GM12878 (cell line): Measurements from ENCODE around the gene UFSP2. TPM values are rescaled to one million over a fixed set of nuclear protein-coding genes. Genes with fewer than 3 reads are reported as not detected.

ENCODE experiments used
- ATAC-seq: fragments of 200-7000 bp; cut with Tn5 transposase; 3 replicates; pipeline ENCODE4 v1.9.1; 2020; ENCODE audit warnings: mild to moderate bottlenecking, moderate library complexity
- BruUV-seq: library from RNA; stranded (reverse); fragments of 400-500 nt; replicated peaks from 2 replicates; lab custom pipeline; 2021; lab: Mats Ljungman, UMichigan
- CTCF ChIA-PET: fragments of 300-600 bp; sonication (Branson Sonifier 250); formaldehyde crosslinking; extraction: SDS; loops from one replicate; lab custom pipeline; 2021; ENCODE audit warnings: inconsistent platforms; lab: Yijun Ruan, JAX
- POLR2A ChIA-PET: fragments of 350-600 bp; formaldehyde crosslinking; extraction: SDS; loops from one replicate; lab custom pipeline; 2021; ENCODE audit warnings: inconsistent platforms; lab: Charles Lee
- RAD21 ChIA-PET: fragments of 300-600 bp; sonication (Branson Sonifier 250); formaldehyde crosslinking; loops from one replicate; lab custom pipeline; 2023; ENCODE audit warnings: antibody characterized with exemption; ENCODE audit not compliant: unreplicated experiment; lab: Charles Lee
- SMC1A ChIA-PET: fragments of 300-600 bp; sonication (Branson Sonifier 250); formaldehyde crosslinking; loops from one replicate; lab custom pipeline; 2023; ENCODE audit not compliant: unreplicated experiment, uncharacterized antibody; lab: Charles Lee
- DNase-seq: peaks from one replicate; pipeline ENCODE4 v3.0.0-alpha.2; 2011; ENCODE audit warnings: low read depth, low spot score
- FAIRE-seq: peaks from 3 replicates; lab custom pipeline; 2011; peaks lifted over from hg19 to GRCh38; lab: Jason Lieb, UNC
- H2AFZ ChIP-seq: 2 replicates; pipeline ENCODE4 v1.6.0; 2011; ENCODE audit warnings: low read depth, low read length, control low read depth; ENCODE audit not compliant: control insufficient read depth
- H3K27ac ChIP-seq: 2 replicates; pipeline ENCODE4 v1.5.1; 2011; ENCODE audit warnings: control low read depth; ENCODE audit not compliant: control insufficient read depth, insufficient read depth
- H3K27me3 ChIP-seq, 2 experiments: replicated peaks in 1 of 2; 2 replicates each; pipeline versions ENCODE4 v1.6.0 to v1.6.1; 2011; ENCODE audit warnings: low read length in 1 of 2; ENCODE audit not compliant: control insufficient read depth in 2 of 2, insufficient read depth in 2 of 2
- H3K36me3 ChIP-seq, 2 experiments: 2 replicates each; pipeline ENCODE4 v1.5.1; 2011; ENCODE audit warnings: low read length in 1 of 2; ENCODE audit not compliant: control insufficient read depth in 2 of 2, insufficient read depth in 2 of 2
- H3K4me1 ChIP-seq: 2 replicates; pipeline ENCODE4 v1.6.1; 2011; ENCODE audit warnings: mild to moderate bottlenecking, low read length, moderate library complexity, mixed read lengths; ENCODE audit not compliant: control insufficient read depth, insufficient read depth
- H3K4me2 ChIP-seq: 2 replicates; pipeline ENCODE4 v1.6.0; 2011; ENCODE audit warnings: control low read depth; ENCODE audit not compliant: control insufficient read depth, insufficient read depth
- H3K4me3 ChIP-seq: fragments of 200-600 bp; sonication (generic); 2 replicates; pipeline ENCODE4 v1.5.1; 2016
- H3K79me2 ChIP-seq: 2 replicates; pipeline ENCODE4 v1.6.0; 2011; ENCODE audit warnings: low read length; ENCODE audit not compliant: control insufficient read depth, insufficient read depth
- H3K9ac ChIP-seq: 2 replicates; pipeline ENCODE4 v1.8.0; 2011; ENCODE audit warnings: low read length, control low read depth, mixed read lengths; ENCODE audit not compliant: control insufficient read depth, insufficient read depth
- H3K9me3 ChIP-seq: replicated peaks from 3 replicates; pipeline ENCODE4 v1.5.1; 2011; ENCODE audit warnings: mild to moderate bottlenecking, low read length; ENCODE audit not compliant: control insufficient read depth, insufficient read depth
- H4K20me1 ChIP-seq: 2 replicates; pipeline ENCODE4 v1.6.0; 2011; ENCODE audit not compliant: control insufficient read depth, insufficient read depth
- ASH2L ChIP-seq: fragments of 300-600, 200-600 bp; sonication (generic); IDR thresholded peaks from 2 replicates; pipeline ENCODE4 v1.6.1; 2017; ENCODE audit warnings: low read depth, mild to moderate bottlenecking, borderline replicate concordance
- JUNB ChIP-seq: IDR thresholded peaks from 2 replicates; pipeline ENCODE4 v1.6.1; 2016; ENCODE audit warnings: antibody characterized with exemption, mild to moderate bottlenecking
- JUND ChIP-seq: IDR thresholded peaks from 2 replicates; pipeline ENCODE4 v1.6.1; 2012; ENCODE audit warnings: low read depth, mild to moderate bottlenecking, low read length, improper control_type of control experiment, moderate library complexity
- KLF5 ChIP-seq: fragments of 450-650 bp; IDR thresholded peaks from 2 replicates; pipeline ENCODE4 v1.6.1; 2014; ENCODE audit warnings: mild to moderate bottlenecking; ENCODE audit not compliant: partially characterized antibody
- USF2 ChIP-seq: IDR thresholded peaks from 2 replicates; pipeline ENCODE4 v1.6.1; 2011; ENCODE audit warnings: low read depth, low read length, improper control_type of control experiment, borderline replicate concordance
- WGBS: methylation state at CpG from one replicate; pipeline ENCODE4 v1.1.6; 2016; ENCODE audit warnings: low lambda C conversion rate; ENCODE audit not compliant: insufficient replicate concordance, insufficient coverage; ENCODE audit errors: missing lambda C conversion rate; 5-methylcytosine and 5-hydroxymethylcytosine counted together
- in situ Hi-C: fragments of 300-500 bp; cut with MboI; formaldehyde crosslinking; loops from 9 replicates; pipeline ENCODE4 v1.14.3; 2018; ENCODE audit warnings: mixed read lengths
- intact Hi-C: fragments of 100-400 bp; cut with micrococcal nuclease; formaldehyde crosslinking; loops from one replicate; pipeline ENCODE4 v1.14.2; 2022; ENCODE audit not compliant: unreplicated experiment
- polyA plus RNA-seq, 11 experiments: library from polyadenylated mRNA; depleted of rRNA in 4 of 11; unstranded in 6 of 11; stranded (reverse) in 5 of 11; fragments of >200 nt; fragmentation: Nextera tagmentation in 4 of 11; fragmentation: Illumina TruSeq in 1 of 11; extraction: Ambion mirVana in 4 of 11; extraction: Trizol in 1 of 11; gene quantifications; 1 replicate in 1 of 11; 2 replicates in 10 of 11; pipeline versions ENCODE4 v1.2.1 to v1.2.3, GENCODE V29; 2011 to 2016; ENCODE audit warnings: inconsistent platforms in 2 of 11, missing spikeins in 2 of 11, low read depth in 1 of 11
- total RNA-seq, 4 experiments: library from RNA; depleted of rRNA in 3 of 4; stranded (reverse); fragments of >200 nt in 3 of 4; fragmentation: Illumina TruSeq in 1 of 4; extraction: Trizol in 1 of 4; gene quantifications; 2 replicates each; pipeline versions ENCODE4 v1.2.1 to v1.2.3, GENCODE V29; 2013 to 2021
- TF ChIP-seq, protein P1 (sequence below): fragments of 450-650 bp; IDR thresholded peaks from 2 replicates; pipeline ENCODE4 v1.6.1; 2014; ENCODE audit warnings: mild to moderate bottlenecking

The UFSP2 gene
- total and polyA plus RNA-seq, 10 of the 15 experiments (the other 5 are each of a cell fraction or from before 2014, with no cell fraction given) = 25.4 to 53.1 (median 37.7) TPM

DNA sequence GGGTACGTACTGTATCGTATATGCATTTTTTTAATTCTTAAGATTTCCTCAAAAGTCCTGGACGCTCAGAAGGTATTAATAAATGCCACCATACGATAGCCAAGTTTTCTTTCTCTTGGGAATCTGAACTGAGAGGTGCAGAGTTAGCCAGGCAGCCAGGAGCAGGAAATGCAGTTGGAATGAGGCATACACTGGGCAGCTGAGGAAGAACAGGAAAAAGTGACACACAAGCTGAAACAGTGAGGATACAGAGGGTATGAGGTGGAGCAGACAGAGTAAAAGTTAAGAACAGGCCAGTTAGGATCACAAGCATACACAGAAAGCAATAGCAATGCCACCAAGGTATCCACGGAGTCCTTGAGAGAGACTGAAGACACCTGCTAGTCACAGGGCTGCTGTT, 13.4 kb downstream of the UFSP2 start:
- Histone ChIP-seq H3K4me3 (no peak overlapping the region), H3K4me1 (no peaks in the 10 kb centered on the region), H2AFZ (no peak overlapping the region), H3K9me3 (peaks cover 2% of the 10 kb centered on the region; the same call in 2 of the 3 replicates), H3K27ac (no peak overlapping the region), H3K27me3 (no peaks in the 10 kb centered on the region), H3K9ac (no peak overlapping the region), H3K79me2 (no peaks in the 10 kb centered on the region), H3K36me3 (peaks cover 0 to 30% of the 10 kb centered on the region in 2 experiments; a peak in 3 of 4 replicates), H4K20me1 (no peaks in the 10 kb centered on the region), H3K4me2 (no peak overlapping the region)
- FAIRE-seq = no peak
- POLR2A ChIA-PET = interaction anchor here (1.1 kb wide), 1 partner anchor 9 kb away, joined by 4 read pairs; no protein-coding TSS in a partner anchor
- intact Hi-C loops (no loop called here), in situ Hi-C loops (no loop called here)
- DNase-seq = no peak
- BruUV-seq = no TSS peak
- CTCF ChIA-PET = interaction anchor here (0.6 to 1.5 kb wide), 2 partner anchors 9 to 16 kb away, joined by 4 read pairs; no protein-coding TSS in a partner anchor
- RAD21 ChIA-PET = no interaction called here
- TF ChIP-seq USF2 = no peak
- TF ChIP-seq, protein P1, sequence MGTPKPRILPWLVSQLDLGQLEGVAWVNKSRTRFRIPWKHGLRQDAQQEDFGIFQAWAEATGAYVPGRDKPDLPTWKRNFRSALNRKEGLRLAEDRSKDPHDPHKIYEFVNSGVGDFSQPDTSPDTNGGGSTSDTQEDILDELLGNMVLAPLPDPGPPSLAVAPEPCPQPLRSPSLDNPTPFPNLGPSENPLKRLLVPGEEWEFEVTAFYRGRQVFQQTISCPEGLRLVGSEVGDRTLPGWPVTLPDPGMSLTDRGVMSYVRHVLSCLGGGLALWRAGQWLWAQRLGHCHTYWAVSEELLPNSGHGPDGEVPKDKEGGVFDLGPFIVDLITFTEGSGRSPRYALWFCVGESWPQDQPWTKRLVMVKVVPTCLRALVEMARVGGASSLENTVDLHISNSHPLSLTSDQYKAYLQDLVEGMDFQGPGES = no peak
- TF ChIP-seq JUNB = no peak
- no peak for TF ChIP-seq ASH2L
- no peak for TF ChIP-seq KLF5
- no peak for TF ChIP-seq JUND
- SMC1A ChIA-PET = interaction anchor here (0.6 to 1.4 kb wide), 4 partner anchors 13 to 185 kb away, joined by 3 to 5 read pairs (median 3); no protein-coding TSS in a partner anchor
- no peak for ATAC-seq
- WGBS = 97% methylated on average over 5 of the region's 5 CpGs
